Measurements from ENCODE around the gene ZGLP1. TPM values are rescaled to one million over a fixed set of nuclear protein-coding genes. Genes with fewer than 3 reads are reported as not detected.

ZGLP1 gene
- total RNA-seq, 3 donors from 2014 or later = 1.3 to 4.4 (median 3.3) TPM

DNA sequence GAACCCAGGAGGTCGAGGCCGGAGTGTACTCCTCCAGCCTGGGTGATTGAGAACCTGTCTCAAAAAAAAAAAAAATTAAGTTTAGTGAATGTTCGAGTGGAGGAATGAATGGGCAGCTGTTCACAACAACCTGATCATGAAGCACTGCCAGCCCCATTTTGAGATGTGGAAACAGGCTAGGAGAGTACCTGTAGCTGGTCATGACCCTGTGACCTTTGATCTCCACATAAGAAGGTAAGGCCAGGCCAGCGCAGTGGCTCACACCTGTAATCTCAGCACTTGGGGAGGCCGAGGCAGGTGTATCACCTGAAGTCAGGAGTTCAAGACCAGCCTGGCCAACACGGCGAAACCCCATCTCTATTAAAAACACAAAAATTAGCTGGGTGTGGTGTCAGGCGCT, 16.1 kb upstream of the ZGLP1 start:
- Histone ChIP-seq H3K4me3 (no peak overlapping the region), H3K36me3 (peaks cover 30% of the 10 kb centered on the region), H3K4me1 (no peaks in the 10 kb centered on the region), H3K27me3 (no peaks in the 10 kb centered on the region), H3K9me3 (no peaks in the 10 kb centered on the region), H3K27ac (no peak overlapping the region)
- TF ChIP-seq POLR2AphosphoS5 (IDR thresholded peaks at IDR 0.05) = no peak
- TF ChIP-seq, protein P1, sequence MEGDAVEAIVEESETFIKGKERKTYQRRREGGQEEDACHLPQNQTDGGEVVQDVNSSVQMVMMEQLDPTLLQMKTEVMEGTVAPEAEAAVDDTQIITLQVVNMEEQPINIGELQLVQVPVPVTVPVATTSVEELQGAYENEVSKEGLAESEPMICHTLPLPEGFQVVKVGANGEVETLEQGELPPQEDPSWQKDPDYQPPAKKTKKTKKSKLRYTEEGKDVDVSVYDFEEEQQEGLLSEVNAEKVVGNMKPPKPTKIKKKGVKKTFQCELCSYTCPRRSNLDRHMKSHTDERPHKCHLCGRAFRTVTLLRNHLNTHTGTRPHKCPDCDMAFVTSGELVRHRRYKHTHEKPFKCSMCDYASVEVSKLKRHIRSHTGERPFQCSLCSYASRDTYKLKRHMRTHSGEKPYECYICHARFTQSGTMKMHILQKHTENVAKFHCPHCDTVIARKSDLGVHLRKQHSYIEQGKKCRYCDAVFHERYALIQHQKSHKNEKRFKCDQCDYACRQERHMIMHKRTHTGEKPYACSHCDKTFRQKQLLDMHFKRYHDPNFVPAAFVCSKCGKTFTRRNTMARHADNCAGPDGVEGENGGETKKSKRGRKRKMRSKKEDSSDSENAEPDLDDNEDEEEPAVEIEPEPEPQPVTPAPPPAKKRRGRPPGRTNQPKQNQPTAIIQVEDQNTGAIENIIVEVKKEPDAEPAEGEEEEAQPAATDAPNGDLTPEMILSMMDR (IDR thresholded peaks at IDR 0.05) = no peak
- TF ChIP-seq POLR2A (IDR thresholded peaks at IDR 0.05) = no peak
- DNase-seq (ENCODE audit: low spot score in 2 of 2) = no peak
- intact Hi-C loops (cut with DNase I; ENCODE audit: low total_unique reads) = loop anchor here (5.0 kb wide), 1 partner anchor 48 kb away; no protein-coding TSS in a partner anchor

DNA sequence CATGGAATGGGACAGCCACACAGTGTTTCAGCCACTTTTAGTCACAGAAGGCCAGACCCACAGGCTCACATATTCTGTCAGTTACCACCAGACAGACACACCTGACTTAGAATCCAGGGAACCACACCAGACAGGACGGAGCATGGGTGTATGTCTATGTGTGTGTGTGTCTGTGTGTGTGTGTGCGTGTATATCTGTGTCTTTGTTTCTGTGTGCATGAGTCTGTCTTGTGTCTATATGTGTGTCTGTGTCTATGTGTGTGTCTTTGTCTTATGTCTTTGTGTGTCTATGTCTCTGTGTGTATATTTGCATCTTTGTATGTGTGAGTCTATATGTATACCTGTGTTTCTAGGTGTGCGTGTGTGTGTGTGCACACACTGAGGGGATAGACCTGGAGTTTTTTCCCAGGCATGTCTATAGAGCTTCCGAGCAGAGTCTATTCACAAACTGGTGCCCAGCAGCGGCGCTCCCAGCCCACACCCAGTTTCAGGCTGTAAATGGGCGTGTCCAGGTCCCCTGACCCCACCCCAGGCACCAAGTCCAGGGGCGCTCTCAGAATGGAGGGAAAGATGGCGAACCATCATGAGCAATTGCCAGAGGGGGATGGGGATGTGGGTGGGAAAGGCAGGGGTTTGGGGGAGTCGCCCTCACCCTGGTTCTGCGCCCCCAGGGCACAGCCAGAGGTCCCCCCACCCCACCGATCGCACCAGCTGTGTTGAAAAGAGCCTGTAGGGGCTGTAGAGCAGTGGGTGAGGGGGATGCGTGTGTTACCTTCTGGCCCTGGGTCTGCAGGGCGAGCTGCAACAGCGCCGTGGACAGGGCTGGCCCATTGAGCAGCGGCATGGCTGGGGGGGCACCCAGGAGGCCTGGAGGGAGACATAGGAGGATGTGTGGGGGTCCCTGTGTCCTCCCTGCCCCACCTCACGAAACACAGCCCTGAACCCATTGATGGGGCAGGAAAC, 12.5 kb upstream of the ZGLP1 start:
- H3K4me3 ChIP-seq = no peak overlapping the region
- H3K36me3 ChIP-seq = peaks cover 21% of the 10 kb centered on the region
- intact Hi-C loops (cut with DNase I; ENCODE audit: low total_unique reads) = no loop called here

DNA sequence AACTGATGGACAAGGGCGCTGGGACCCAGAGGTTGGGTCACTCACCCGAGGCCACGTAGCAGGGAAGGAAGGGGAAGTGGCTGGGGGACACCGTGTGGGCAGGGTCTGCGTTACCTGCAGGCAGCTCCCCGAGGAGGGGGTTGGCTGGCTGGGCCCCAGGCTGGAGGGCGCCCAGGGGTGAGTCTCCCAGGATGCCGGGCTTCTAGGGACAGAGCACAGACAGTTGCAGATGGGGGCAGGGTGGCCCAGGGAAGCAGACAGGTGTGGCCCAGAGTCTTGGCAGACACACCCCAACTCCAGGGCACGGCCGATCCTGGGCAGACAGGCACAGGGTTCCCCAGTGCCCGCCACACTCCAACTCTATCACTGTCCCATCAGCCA, 11.8 kb upstream of the ZGLP1 start:
- intact Hi-C loops (cut with DNase I; ENCODE audit: low total_unique reads) = no loop called here
- DNase-seq (ENCODE audit: low spot score in 2 of 2) = no peak
- Histone ChIP-seq H3K9me3 (no peaks in the 10 kb centered on the region), H3K36me3 (peaks cover 21% of the 10 kb centered on the region), H3K4me1 (no peaks in the 10 kb centered on the region), H3K27ac (no peak overlapping the region), H3K4me3 (no peak overlapping the region), H3K27me3 (no peaks in the 10 kb centered on the region)
- TF ChIP-seq, protein P1 (IDR thresholded peaks at IDR 0.05) = no peak
- TF ChIP-seq POLR2AphosphoS5 (IDR thresholded peaks at IDR 0.05) (no peak), POLR2A (IDR thresholded peaks at IDR 0.05) (no peak)

More for the DNA sequence above, 12.5 kb upstream of the ZGLP1 start:
- Histone ChIP-seq H3K27me3 (no peaks in the 10 kb centered on the region), H3K4me1 (no peaks in the 10 kb centered on the region), H3K27ac (no peak overlapping the region), H3K9me3 (no peaks in the 10 kb centered on the region)
- no peak for TF ChIP-seq POLR2AphosphoS5 (IDR thresholded peaks at IDR 0.05)
- no peak for TF ChIP-seq POLR2A (IDR thresholded peaks at IDR 0.05)
- TF ChIP-seq, protein P1 (IDR thresholded peaks at IDR 0.05) = no peak
- no peak for DNase-seq (ENCODE audit: low spot score in 2 of 2)

DNA sequence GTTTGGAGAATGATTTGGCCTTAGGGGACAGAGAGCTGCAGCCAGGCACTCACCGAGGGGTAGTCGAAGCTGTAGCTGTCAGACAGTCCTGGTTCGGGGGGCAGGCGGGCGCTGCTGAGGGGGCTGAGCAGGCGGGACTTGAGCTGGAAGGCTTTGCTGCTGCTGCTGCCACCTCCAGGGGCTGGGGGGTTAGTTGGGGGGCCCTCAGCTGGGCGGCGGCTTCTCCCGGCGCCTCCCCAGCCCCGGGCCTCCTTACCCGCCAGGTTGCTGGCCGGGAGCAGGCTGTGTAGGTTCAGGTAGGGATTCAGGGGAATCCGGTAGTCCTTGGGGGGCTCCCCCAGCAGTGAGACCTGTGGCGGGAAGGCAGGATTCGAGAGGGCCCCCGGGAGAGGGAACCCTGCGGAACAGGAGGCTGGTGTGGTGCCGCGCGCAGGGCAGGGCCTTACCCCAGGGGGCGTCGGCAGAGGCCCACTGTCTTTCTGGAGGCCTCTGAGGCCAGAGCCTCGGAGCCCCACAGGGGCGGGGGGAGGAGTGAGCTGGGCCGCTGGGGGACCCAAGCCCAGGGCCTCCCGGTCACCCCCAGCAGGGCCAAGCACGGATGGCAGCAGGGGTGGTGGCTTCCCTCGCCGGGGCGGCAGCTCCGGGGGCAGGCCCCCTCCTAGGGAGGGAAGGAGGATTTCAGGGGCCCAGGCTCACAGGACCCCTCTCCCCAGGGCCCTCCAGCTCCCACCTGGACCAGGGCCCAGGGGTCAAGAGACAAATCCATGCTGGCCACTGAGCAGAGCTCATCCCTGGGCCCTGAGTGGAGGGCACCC, 11.2 kb upstream of the ZGLP1 start:
- Histone ChIP-seq H3K27me3 (no peaks in the 10 kb centered on the region), H3K4me3 (no peak overlapping the region), H3K36me3 (peaks cover 21% of the 10 kb centered on the region), H3K9me3 (no peaks in the 10 kb centered on the region), H3K27ac (no peak overlapping the region), H3K4me1 (no peaks in the 10 kb centered on the region)
- no peak for TF ChIP-seq POLR2AphosphoS5 (IDR thresholded peaks at IDR 0.05)
- TF ChIP-seq, protein P1 (IDR thresholded peaks at IDR 0.05) = no peak
- TF ChIP-seq POLR2A (IDR thresholded peaks at IDR 0.05) = no peak
- no peak for DNase-seq (ENCODE audit: low spot score in 2 of 2)
- intact Hi-C loops (cut with DNase I; ENCODE audit: low total_unique reads) = no loop called here

Measured in breast epithelium (tissue), 4 donors.